Astrocyte (in vitro differentiated cells and primary cell): Measurements from ENCODE around the gene NHLRC1. TPM values are rescaled to one million over a fixed set of nuclear protein-coding genes. Genes with fewer than 3 reads are reported as not detected.

ENCODE experiments used
- DNase-seq: peaks from one replicate; pipeline ENCODE4 v3.0.0-alpha.2; 2010; ENCODE audit warnings: low read depth
- FAIRE-seq: peaks from 2 replicates; lab custom pipeline; 2011; peaks lifted over from hg19 to GRCh38; lab: Jason Lieb, UNC
- H2AFZ ChIP-seq: 2 replicates; pipeline ENCODE4 v1.6.0; 2012; ENCODE audit warnings: low read depth, low read length, inconsistent platforms
- H3K27ac ChIP-seq: 2 replicates; pipeline ENCODE4 v1.5.1; 2011; ENCODE audit warnings: low read depth, low read length, inconsistent platforms
- H3K27me3 ChIP-seq: 2 replicates; pipeline ENCODE4 v1.6.0; 2011; ENCODE audit warnings: low read length, inconsistent platforms; ENCODE audit not compliant: insufficient read depth
- H3K36me3 ChIP-seq: 2 replicates; pipeline ENCODE4 v1.5.1; 2011; ENCODE audit warnings: low read length, inconsistent platforms; ENCODE audit not compliant: insufficient read depth
- H3K4me1 ChIP-seq: 2 replicates; pipeline ENCODE4 v1.5.1; 2011; ENCODE audit warnings: low read length, inconsistent platforms; ENCODE audit not compliant: insufficient read depth
- H3K4me2 ChIP-seq: 2 replicates; pipeline ENCODE4 v1.6.0; 2012; ENCODE audit warnings: low read length, inconsistent platforms
- H3K4me3 ChIP-seq: 2 replicates; pipeline ENCODE4 v1.5.1; 2011; ENCODE audit warnings: low read depth, mild to moderate bottlenecking, low read length, inconsistent platforms; ENCODE audit not compliant: insufficient read depth
- H3K79me2 ChIP-seq: 2 replicates; pipeline ENCODE4 v1.6.0; 2012; ENCODE audit warnings: mild to moderate bottlenecking, low read length, inconsistent platforms; ENCODE audit not compliant: insufficient read depth
- H3K9ac ChIP-seq: 2 replicates; pipeline ENCODE4 v1.6.0; 2012; ENCODE audit warnings: mild to moderate bottlenecking, low read length, inconsistent platforms
- H3K9me3 ChIP-seq: 2 replicates; pipeline ENCODE4 v1.5.1; 2012; ENCODE audit warnings: low read depth, mild to moderate bottlenecking, low read length, inconsistent platforms; ENCODE audit not compliant: insufficient read depth
- H4K20me1 ChIP-seq: 2 replicates; pipeline ENCODE4 v1.6.0; 2012; ENCODE audit warnings: low read length, inconsistent platforms; ENCODE audit not compliant: insufficient read depth
- H3K27ac Mint-ChIP-seq: one replicate; pipeline ENCODE4 v1.8.0; 2021; ENCODE audit warnings: mild to moderate bottlenecking, mixed read lengths; ENCODE audit not compliant: unreplicated experiment
- H3K27me3 Mint-ChIP-seq: one replicate; pipeline ENCODE4 v1.8.0; 2021; ENCODE audit warnings: low read depth, mixed read lengths; ENCODE audit not compliant: unreplicated experiment
- H3K36me3 Mint-ChIP-seq: one replicate; pipeline ENCODE4 v1.8.0; 2021; ENCODE audit warnings: low read depth, mixed read lengths; ENCODE audit not compliant: unreplicated experiment
- H3K4me1 Mint-ChIP-seq: one replicate; pipeline ENCODE4 v1.8.0; 2021; ENCODE audit warnings: low read depth, mixed read lengths; ENCODE audit not compliant: unreplicated experiment
- H3K4me3 Mint-ChIP-seq: one replicate; pipeline ENCODE4 v1.8.0; 2021; ENCODE audit warnings: mild to moderate bottlenecking, moderate library complexity, mixed read lengths; ENCODE audit not compliant: unreplicated experiment
- H3K9me3 Mint-ChIP-seq: one replicate; pipeline ENCODE4 v1.8.0; 2021; ENCODE audit warnings: mild to moderate bottlenecking, mixed read lengths; ENCODE audit not compliant: unreplicated experiment
- EZH2 ChIP-seq: IDR thresholded peaks from 2 replicates; pipeline ENCODE4 v1.6.1; 2012; ENCODE audit warnings: mild to moderate bottlenecking, low read length, inconsistent platforms; ENCODE audit not compliant: insufficient read depth
- total RNA-seq: library from RNA; stranded (reverse); gene quantifications from 2 replicates; pipeline ENCODE4 v1.2.1, GENCODE V29; 2021
- TF ChIP-seq, protein P1 (sequence below): IDR thresholded peaks from 2 replicates; pipeline ENCODE4 v1.5.1; 2011; ENCODE audit warnings: low read depth, mild to moderate bottlenecking, inconsistent platforms, low read length, moderate library complexity; ENCODE audit not compliant: insufficient read depth

Gene NHLRC1
- total RNA-seq, 1 donor from 2014 or later = not detected

GRCh38 chr6:18076231-18076630 lies 46.2 kb downstream of the NHLRC1 start:
- H3K4me1 Mint-ChIP-seq = no peaks in the 10 kb centered on the region
- no peaks in the 10 kb centered on the region for H3K27me3 Mint-ChIP-seq
- Histone ChIP-seq H3K27ac (no peak overlapping the region), H3K9ac (no peak overlapping the region), H3K27me3 (no peaks in the 10 kb centered on the region), H3K4me2 (no peak overlapping the region), H3K4me3 (no peak overlapping the region), H3K9me3 (no peaks in the 10 kb centered on the region), H2AFZ (no peak overlapping the region), H3K36me3 (no peaks in the 10 kb centered on the region), H3K4me1 (no peaks in the 10 kb centered on the region), H4K20me1 (no peaks in the 10 kb centered on the region), H3K79me2 (no peaks in the 10 kb centered on the region)
- FAIRE-seq = no peak
- no peak for TF ChIP-seq EZH2
- TF ChIP-seq, protein P1, sequence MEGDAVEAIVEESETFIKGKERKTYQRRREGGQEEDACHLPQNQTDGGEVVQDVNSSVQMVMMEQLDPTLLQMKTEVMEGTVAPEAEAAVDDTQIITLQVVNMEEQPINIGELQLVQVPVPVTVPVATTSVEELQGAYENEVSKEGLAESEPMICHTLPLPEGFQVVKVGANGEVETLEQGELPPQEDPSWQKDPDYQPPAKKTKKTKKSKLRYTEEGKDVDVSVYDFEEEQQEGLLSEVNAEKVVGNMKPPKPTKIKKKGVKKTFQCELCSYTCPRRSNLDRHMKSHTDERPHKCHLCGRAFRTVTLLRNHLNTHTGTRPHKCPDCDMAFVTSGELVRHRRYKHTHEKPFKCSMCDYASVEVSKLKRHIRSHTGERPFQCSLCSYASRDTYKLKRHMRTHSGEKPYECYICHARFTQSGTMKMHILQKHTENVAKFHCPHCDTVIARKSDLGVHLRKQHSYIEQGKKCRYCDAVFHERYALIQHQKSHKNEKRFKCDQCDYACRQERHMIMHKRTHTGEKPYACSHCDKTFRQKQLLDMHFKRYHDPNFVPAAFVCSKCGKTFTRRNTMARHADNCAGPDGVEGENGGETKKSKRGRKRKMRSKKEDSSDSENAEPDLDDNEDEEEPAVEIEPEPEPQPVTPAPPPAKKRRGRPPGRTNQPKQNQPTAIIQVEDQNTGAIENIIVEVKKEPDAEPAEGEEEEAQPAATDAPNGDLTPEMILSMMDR = no peak
- no peak overlapping the region for H3K27ac Mint-ChIP-seq
- H3K4me3 Mint-ChIP-seq = no peak overlapping the region
- H3K9me3 Mint-ChIP-seq = peaks cover 14% of the 10 kb centered on the region
- no peak for DNase-seq
- no peaks in the 10 kb centered on the region for H3K36me3 Mint-ChIP-seq

DNA sequence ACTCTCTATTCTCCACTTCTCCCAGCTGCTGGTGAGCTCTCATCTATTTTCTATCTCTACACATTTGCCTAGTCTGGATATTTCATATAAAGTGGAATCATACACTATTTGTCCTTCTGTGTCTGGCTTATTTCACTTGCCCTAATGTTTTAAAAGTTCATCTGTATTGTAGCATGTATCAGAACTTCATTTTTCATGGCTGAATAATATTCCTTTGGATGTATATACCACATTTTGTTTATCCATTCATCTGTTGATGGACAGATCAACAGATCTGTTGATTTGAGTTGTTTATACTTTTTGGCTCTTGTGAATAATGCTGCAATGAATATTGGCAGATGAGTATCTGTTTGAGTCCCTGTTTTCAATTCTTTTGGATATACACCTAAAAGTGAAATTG lies 49.6 kb downstream of the NHLRC1 start:
- Histone ChIP-seq H3K27ac (no peak overlapping the region), H3K9me3 (peaks cover 3% of the 10 kb centered on the region), H3K79me2 (no peaks in the 10 kb centered on the region), H3K27me3 (no peaks in the 10 kb centered on the region), H3K4me2 (no peak overlapping the region), H3K9ac (no peak overlapping the region), H4K20me1 (no peaks in the 10 kb centered on the region), H3K36me3 (no peaks in the 10 kb centered on the region), H3K4me1 (no peaks in the 10 kb centered on the region), H3K4me3 (no peak overlapping the region), H2AFZ (no peak overlapping the region)
- TF ChIP-seq EZH2 = no peak
- TF ChIP-seq, protein P1 = no peak
- DNase-seq (no peak), FAIRE-seq (no peak)
- Mint-ChIP-seq H3K27me3 (peaks cover 2% of the 10 kb centered on the region), H3K4me3 (no peak overlapping the region), H3K4me1 (no peaks in the 10 kb centered on the region), H3K36me3 (no peaks in the 10 kb centered on the region), H3K9me3 (peaks cover 17% of the 10 kb centered on the region), H3K27ac (no peak overlapping the region)

GRCh38 chr6:18070486-18070885 lies 52.0 kb downstream of the NHLRC1 start:
- H3K4me1 Mint-ChIP-seq = no peaks in the 10 kb centered on the region
- no peak for TF ChIP-seq EZH2
- TF ChIP-seq, protein P1 = no peak
- H3K9me3 Mint-ChIP-seq = peaks cover 13% of the 10 kb centered on the region
- Histone ChIP-seq H3K9me3 (peaks cover 3% of the 10 kb centered on the region), H3K27ac (no peak overlapping the region), H3K4me2 (no peak overlapping the region), H3K4me3 (no peak overlapping the region), H3K36me3 (no peaks in the 10 kb centered on the region), H3K9ac (no peak overlapping the region), H3K4me1 (no peaks in the 10 kb centered on the region), H3K27me3 (no peaks in the 10 kb centered on the region), H2AFZ (no peak overlapping the region), H3K79me2 (no peaks in the 10 kb centered on the region), H4K20me1 (no peaks in the 10 kb centered on the region)
- no peak for FAIRE-seq
- H3K4me3 Mint-ChIP-seq = no peak overlapping the region
- H3K36me3 Mint-ChIP-seq = no peaks in the 10 kb centered on the region
- no peak for DNase-seq
- H3K27me3 Mint-ChIP-seq = peaks cover 2% of the 10 kb centered on the region
- no peak overlapping the region for H3K27ac Mint-ChIP-seq
